Astrocyte of the spinal cord (primary cell): ENCODE data around the gene CCDC57.

Experiments
- DNase-seq: peaks from one replicate; pipeline ENCODE4 v3.0.0; 2011; ENCODE audit warnings: low read depth, low spot score
- H3K4me3 ChIP-seq: 2 replicates; pipeline ENCODE4 v1.5.1; 2011; ENCODE audit warnings: low read depth, mild to moderate bottlenecking, low read length, moderate library complexity
- in situ Hi-C: cut with HindIII; loops from 2 replicates; pipeline ENCODE4 v1.10.0; 2017; ENCODE audit warnings: low sequenced_read_pairs
- TF ChIP-seq, protein P1 (sequence below): IDR thresholded peaks from 2 replicates; pipeline ENCODE4 v1.5.1; 2012; ENCODE audit warnings: low read depth, mild to moderate bottlenecking, low read length, inconsistent platforms

The CCDC57 gene

GRCh38 chr17:82113941-82114340, 98.7 kb downstream of the CCDC57 start:
- in situ Hi-C loops = no loop called here
- DNase-seq = no peak
- no peak overlapping the region for H3K4me3 ChIP-seq
- TF ChIP-seq, protein P1, sequence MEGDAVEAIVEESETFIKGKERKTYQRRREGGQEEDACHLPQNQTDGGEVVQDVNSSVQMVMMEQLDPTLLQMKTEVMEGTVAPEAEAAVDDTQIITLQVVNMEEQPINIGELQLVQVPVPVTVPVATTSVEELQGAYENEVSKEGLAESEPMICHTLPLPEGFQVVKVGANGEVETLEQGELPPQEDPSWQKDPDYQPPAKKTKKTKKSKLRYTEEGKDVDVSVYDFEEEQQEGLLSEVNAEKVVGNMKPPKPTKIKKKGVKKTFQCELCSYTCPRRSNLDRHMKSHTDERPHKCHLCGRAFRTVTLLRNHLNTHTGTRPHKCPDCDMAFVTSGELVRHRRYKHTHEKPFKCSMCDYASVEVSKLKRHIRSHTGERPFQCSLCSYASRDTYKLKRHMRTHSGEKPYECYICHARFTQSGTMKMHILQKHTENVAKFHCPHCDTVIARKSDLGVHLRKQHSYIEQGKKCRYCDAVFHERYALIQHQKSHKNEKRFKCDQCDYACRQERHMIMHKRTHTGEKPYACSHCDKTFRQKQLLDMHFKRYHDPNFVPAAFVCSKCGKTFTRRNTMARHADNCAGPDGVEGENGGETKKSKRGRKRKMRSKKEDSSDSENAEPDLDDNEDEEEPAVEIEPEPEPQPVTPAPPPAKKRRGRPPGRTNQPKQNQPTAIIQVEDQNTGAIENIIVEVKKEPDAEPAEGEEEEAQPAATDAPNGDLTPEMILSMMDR = no peak

DNA sequence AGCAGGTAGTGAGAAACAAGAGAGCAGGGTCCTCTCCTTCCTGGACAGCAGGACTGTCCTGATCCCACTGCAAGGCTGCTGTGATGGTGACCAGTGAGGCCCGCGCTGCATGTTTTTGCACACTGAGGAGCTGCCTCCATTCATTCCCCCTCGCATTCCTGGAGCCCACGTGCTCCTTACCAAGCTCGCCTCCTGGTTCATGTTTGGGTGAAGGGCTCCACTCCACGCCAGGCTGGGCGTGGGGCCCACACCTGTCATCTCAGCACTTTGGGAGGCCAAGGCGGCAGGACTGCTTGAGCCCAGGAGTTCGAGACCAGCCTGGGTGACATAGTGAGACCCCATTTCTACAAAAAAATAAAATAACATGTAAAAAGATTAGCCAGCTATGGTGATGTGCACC, 99.2 kb downstream of the CCDC57 start:
- no peak for DNase-seq
- in situ Hi-C loops = no loop called here
- no peak overlapping the region for H3K4me3 ChIP-seq
- TF ChIP-seq, protein P1 = no peak

DNA sequence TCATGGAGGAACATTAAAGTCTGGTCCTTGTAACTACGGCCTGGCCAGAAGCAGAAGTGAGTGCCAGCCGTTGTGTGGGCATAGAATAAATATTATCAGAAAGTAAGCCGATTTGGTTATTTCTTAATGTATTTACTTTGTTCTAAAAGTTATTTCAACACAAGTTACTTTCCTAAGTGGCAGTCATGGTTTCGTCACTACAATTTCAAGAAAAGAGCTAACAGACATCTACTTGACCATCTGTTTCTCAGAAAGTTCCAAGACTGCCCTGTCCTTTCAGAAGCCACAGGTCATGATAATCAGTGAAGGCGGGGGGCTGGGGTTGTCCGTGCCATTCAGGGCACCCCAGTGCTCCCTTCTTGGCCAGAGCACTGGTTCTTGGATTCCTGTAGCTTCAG, 99.7 kb downstream of the CCDC57 start:
- TF ChIP-seq, protein P1 = no peak
- in situ Hi-C loops = no loop called here

DNA sequence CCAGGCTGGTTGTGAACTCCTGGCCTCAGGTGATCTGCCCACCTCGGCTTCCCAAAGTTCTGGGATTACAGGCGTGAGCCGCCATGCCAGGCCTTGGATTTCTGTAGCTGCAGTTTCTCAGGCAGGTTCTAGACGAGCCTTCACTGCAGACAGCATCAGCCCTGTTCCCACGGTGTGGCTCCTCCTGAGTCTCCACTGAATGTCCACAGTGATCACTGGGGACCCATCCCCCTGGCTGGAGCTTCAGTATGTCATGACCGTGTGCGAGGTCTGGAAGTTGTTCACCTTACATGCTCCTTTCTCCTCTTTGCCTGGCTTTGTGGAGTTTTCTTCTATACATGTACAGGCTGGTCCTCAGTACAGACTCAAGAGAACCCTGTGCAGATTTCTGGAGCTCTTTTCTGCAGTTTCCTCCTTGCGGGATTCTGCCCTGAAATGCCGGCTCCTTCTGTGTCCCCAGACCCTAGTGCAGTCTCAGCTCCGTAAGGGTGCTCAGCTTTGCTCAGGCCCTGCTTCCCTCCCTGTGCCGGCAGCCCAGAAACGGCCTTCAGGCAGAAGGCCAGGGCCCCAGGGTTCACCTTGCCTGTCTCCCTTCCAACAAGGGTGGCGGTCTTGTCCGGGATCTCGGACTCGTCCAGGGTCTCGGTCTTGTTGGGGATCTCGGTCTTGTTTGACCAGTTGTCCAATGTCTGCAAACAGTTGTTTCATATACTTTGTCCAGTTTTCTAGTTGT, 100.3 kb downstream of the CCDC57 start:
- DNase-seq = no peak
- TF ChIP-seq, protein P1 = no peak
- in situ Hi-C loops = no loop called here
- H3K4me3 ChIP-seq = no peak overlapping the region

More for the DNA sequence above, 99.7 kb downstream of the CCDC57 start:
- no peak for DNase-seq
- no peak overlapping the region for H3K4me3 ChIP-seq

- H3K4me3 ChIP-seq = no peak overlapping the region
- TF ChIP-seq, protein P1 = no peak
- in situ Hi-C loops = no loop called here
- no peak for DNase-seq
Measured at GRCh38 chr17:82110298-82110697, 102.3 kb downstream of the CCDC57 start.

DNA sequence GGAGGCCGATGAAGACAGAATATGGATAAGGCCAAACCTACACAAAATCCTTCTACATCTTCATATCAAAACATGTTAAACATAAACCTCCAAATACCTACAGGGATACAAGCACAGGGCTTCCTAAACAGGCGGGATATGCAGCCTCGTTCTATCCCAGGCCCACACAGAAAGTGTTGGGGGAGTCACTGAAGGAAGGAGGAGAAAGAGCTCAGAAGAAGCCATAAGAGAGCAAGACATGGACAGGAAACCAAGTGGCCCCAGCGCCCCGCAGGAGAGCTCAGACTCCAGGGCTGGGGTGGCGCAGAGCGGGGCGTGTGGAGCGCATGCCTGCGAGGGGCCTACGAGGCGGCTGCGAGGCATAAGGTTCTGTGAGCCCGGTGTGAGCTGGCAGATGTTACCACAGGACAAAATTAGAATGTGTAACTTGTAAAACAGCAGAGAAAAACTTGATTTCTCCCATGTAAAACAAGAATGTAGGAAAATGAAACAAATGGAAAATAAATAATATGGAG, 103.6 kb downstream of the CCDC57 start:
- TF ChIP-seq, protein P1 = no peak
- H3K4me3 ChIP-seq = no peak overlapping the region
- in situ Hi-C loops = no loop called here
- no peak for DNase-seq
